Right lobe of liver (tissue), 6 donors: ENCODE results near the gene TLL2. TPM values are rescaled to one million over a fixed set of nuclear protein-coding genes. Genes with fewer than 3 reads are reported as not detected.

ENCODE experiments used
- ATAC-seq, 4 donors: fragments of 200-7000 bp; cut with Tn5 transposase; one replicate each; pipeline ENCODE4 v1.9.1; 2020; ENCODE audit warnings: mild to moderate bottlenecking in 4 of 4, moderate library complexity in 4 of 4
- DNase-seq, 3 donors: peaks; one replicate each; pipeline ENCODE4 v3.0.0-alpha.2; 2020
- H3K27ac ChIP-seq, 3 donors: fragments of 200-600 bp; one replicate each; pipeline ENCODE4 v1.8.0; 2022
- H3K27me3 ChIP-seq, 2 donors: fragments of 200-600 bp; one replicate each; pipeline ENCODE4 v1.8.0; 2022
- H3K36me3 ChIP-seq, 4 donors: fragments of 200-600 bp; sonication (generic) in 1 of 4; one replicate each; pipeline versions ENCODE4 v1.5.1 to v1.8.0; 2017 to 2022; ENCODE audit warnings: control low read depth in 1 of 4
- H3K4me1 ChIP-seq, 4 donors: fragments of 200-600 bp; sonication (generic) in 1 of 4; one replicate each; pipeline versions ENCODE4 v1.5.1 to v1.8.0; 2017 to 2022; ENCODE audit warnings: control low read depth in 1 of 4
- H3K4me3 ChIP-seq, 3 donors: fragments of 200-600 bp; one replicate each; pipeline ENCODE4 v1.8.0; 2022
- H3K9me3 ChIP-seq, 4 donors: fragments of 200-600 bp; sonication (generic) in 1 of 4; one replicate each; pipeline versions ENCODE4 v1.5.1 to v1.8.0; 2017 to 2022; ENCODE audit warnings: control low read depth in 1 of 4
- CTCF ChIP-seq, 4 donors: fragments of 200-600 bp in 3 of 4; fragments of 450-650 bp in 1 of 4; IDR thresholded peaks; one replicate each; pipeline versions ENCODE4 v1.5.1 to v1.8.0; 2016 to 2022; ENCODE audit warnings: antibody characterized with exemption in 4 of 4, mild to moderate bottlenecking in 2 of 4
- POLR2A ChIP-seq: fragments of 450-650 bp; IDR thresholded peaks from one replicate; pipeline ENCODE4 v1.6.1; 2017; ENCODE audit warnings: antibody characterized with exemption, mild to moderate bottlenecking
- WGBS: methylation state at CpG from one replicate; pipeline ENCODE4 v1.1.6; 2018; ENCODE audit warnings: low coverage, low lambda C conversion rate; ENCODE audit not compliant: insufficient coverage; ENCODE audit errors: missing lambda C conversion rate; 5-methylcytosine and 5-hydroxymethylcytosine counted together
- intact Hi-C, 2 donors: fragments of 100-400 bp; cut with DNase I; formaldehyde crosslinking; loops; one replicate each; pipeline versions ENCODE4 v1.11.2 to v1.14.1; 2022
- total RNA-seq, 6 experiments: library from RNA; depleted of rRNA in 2 of 6; stranded (reverse); fragments of >200 nt in 2 of 6; fragmentation: NEBNext Ultra II Directional in 3 of 6; extraction: Animal tissue kit (Norgen Biotek cat#: 25700) in 3 of 6; gene quantifications; one replicate each; pipeline versions ENCODE4 v1.1.0 to v1.2.4, GENCODE V29; 2016 to 2023
- donor health status: DM: no; HTN: yes; CAD: no.
- donor health status: DM: no; HTN: no; CAD: no.
- donor health status: DM: no; HTN: no; CAD: no.
- donor health status: DM: no; HTN: yes; CAD: no.
- donor health status: DM: no; HTN: yes; CAD: no.

Gene TLL2
- total RNA-seq, 6 experiments from 2014 or later: 0.11 to 0.14 TPM; not detected in 4

- WGBS: 38% methylated on average over 1 of the region's 4 CpGs
- Histone ChIP-seq H3K36me3 (no peaks in the 10 kb centered on the region), H3K27me3 (no peaks in the 10 kb centered on the region), H3K4me1 (no peaks in the 10 kb centered on the region), H3K27ac (no peak overlapping the region), H3K4me3 (no peak overlapping the region), H3K9me3 (no peaks in the 10 kb centered on the region)
- ATAC-seq: peak; percentile 40 to 69 (median 62)
- TF ChIP-seq POLR2A (no peak), CTCF (IDR thresholded peaks at IDR 0.05) (peak in 3 of 4 donors; percentile 24 to 50 (median 37))
- intact Hi-C loops: no loop called here
- DNase-seq: no peak
Observed at GRCh38 chr10:96470116-96470743, 43.5 kb downstream of the TLL2 start.

- no peaks in the 10 kb centered on the region for H3K9me3 ChIP-seq
- H3K27me3 ChIP-seq: no peaks in the 10 kb centered on the region
- no peaks in the 10 kb centered on the region for H3K4me1 ChIP-seq
- ATAC-seq (no peak), DNase-seq (no peak)
- no peaks in the 10 kb centered on the region for H3K36me3 ChIP-seq
- TF ChIP-seq CTCF (IDR thresholded peaks at IDR 0.05) (no peak), POLR2A (no peak)
- H3K4me3 ChIP-seq: no peak overlapping the region
- no peak overlapping the region for H3K27ac ChIP-seq
- intact Hi-C loops: no loop called here
- 19% methylated on average over 4 of the region's 5 CpGs for WGBS
Observed at GRCh38 chr10:96468845-96469244, 44.9 kb downstream of the TLL2 start.

- WGBS: 75% methylated on average over 6 of the region's 6 CpGs
- no peaks in the 10 kb centered on the region for H3K36me3 ChIP-seq
- ATAC-seq: no peak
- no peak overlapping the region for H3K27ac ChIP-seq
- intact Hi-C loops: no loop called here
- H3K4me3 ChIP-seq: no peak overlapping the region
- DNase-seq: no peak
- peaks cover 0 to 3% (median 0%) of the 10 kb centered on the region in 4 donors for H3K9me3 ChIP-seq
- no peaks in the 10 kb centered on the region for H3K27me3 ChIP-seq
- TF ChIP-seq CTCF (IDR thresholded peaks at IDR 0.05) (no peak), POLR2A (no peak)
- no peaks in the 10 kb centered on the region for H3K4me1 ChIP-seq
Observed at GRCh38 chr10:96465599-96465998, 48.1 kb downstream of the TLL2 start.

GRCh38 chr10:96463562-96463961 lies 50.2 kb downstream of the TLL2 start:
- Histone ChIP-seq H3K4me1 (no peaks in the 10 kb centered on the region), H3K27me3 (no peaks in the 10 kb centered on the region), H3K9me3 (peaks cover 0 to 3% (median 0%) of the 10 kb centered on the region in 4 donors), H3K4me3 (no peak overlapping the region), H3K36me3 (no peaks in the 10 kb centered on the region), H3K27ac (no peak overlapping the region)
- no CpG with 5 or more reads among the region's 3 CpGs for WGBS
- ATAC-seq: no peak
- TF ChIP-seq POLR2A: no peak
- TF ChIP-seq CTCF (IDR thresholded peaks at IDR 0.05): no peak
- DNase-seq: no peak
- intact Hi-C loops: no loop called here
